Measurements from ENCODE around the gene TMEM30A.

TMEM30A gene

DNA sequence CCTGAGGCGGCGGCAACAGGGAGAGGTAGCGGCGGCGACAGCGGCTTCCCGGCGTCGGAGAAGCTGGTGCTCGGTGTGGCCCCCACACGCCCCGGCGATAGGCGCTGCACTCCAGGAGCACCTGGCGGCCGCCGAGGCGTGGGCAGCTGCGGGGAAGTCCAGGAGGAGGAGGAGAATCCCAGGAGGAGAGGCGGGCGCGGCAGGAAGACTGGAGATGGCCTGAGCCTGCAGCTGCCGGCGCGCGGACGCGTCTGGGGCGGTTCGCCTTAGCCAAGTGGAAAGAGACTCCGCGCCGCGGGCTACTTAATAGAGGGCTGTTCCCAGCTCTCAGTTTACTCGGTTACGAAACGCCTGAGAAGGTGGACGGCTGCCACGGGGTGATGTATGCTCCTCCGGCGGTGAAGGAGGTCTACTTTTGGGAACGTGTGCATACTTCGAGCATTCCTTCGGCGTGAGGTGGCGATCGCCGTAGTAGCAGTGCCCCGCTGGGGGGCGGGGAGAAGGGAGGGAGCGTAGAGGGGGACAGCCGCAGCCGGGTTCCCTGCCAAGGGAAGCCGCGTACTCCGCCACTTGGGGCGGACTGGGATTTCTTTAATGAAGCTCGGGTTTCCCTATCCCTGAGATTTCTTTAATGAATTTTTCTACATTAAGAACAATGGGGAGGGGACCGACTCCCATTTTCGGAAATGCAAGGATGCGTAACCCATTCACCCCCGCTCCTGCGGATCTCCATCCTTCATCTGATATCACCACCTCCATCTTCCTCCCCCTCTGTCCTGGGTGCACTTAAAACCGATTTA is 78.6 kb downstream of the TMEM30A start, which contains the start of gene COL12A1:
Gene COL12A1 (minus strand): TSS at position 278 of the 800 bp plus-strand sequence. CDS start 3,261 bp downstream, outside the sequence.
- Histone ChIP-seq H3K4me3 (peak within 1 kb of the TSS; percentile 28 to 56 (median 46)), H3K27ac (peak within 1 kb of the TSS in 20 of 21 experiments; percentile 39 to 86 (median 71))

DNA sequence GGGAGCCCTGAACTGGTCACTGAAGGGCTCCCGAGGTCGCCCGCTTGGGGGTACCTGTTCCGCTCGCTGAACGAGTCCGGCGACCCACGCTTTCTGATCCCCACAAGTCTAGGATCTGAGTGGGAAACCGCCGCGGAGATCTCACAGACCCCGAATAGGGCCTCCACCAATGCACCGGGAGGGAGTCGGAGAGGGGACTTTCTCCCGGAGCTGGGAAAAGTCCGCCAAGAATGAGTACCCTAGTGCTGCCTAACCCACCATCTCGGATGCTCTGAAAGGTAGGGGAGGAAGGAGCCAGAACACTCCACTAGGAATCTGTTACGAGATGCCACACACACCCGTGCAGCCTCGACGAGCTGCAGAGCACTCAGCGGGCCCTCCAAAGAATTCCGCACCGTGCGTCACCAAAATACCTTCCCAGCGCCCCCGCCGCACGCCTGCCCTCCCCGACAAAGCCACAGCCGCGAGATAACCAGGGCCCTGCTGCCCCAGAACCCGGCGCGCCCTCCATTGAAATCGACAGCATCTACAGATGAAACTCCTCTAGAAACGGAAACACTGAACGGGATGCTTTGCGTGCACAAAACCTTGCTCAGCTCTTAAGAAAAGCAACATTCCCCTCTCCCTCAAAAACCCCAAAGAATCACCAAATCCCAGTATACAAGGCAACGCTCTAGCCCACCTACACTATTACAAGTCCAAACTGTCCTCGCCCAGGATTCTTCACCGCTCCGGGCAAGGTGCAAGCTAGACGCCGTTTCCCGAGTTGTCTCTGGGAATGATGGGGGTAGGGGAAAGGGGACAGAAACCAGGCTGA is 79.4 kb downstream of the TMEM30A start:
- Histone ChIP-seq H3K4me3 (peak overlapping the region; percentile 28 to 56 (median 46)), H3K27ac (peak overlapping the region in 20 of 21 experiments; percentile 39 to 86 (median 71))

DNA sequence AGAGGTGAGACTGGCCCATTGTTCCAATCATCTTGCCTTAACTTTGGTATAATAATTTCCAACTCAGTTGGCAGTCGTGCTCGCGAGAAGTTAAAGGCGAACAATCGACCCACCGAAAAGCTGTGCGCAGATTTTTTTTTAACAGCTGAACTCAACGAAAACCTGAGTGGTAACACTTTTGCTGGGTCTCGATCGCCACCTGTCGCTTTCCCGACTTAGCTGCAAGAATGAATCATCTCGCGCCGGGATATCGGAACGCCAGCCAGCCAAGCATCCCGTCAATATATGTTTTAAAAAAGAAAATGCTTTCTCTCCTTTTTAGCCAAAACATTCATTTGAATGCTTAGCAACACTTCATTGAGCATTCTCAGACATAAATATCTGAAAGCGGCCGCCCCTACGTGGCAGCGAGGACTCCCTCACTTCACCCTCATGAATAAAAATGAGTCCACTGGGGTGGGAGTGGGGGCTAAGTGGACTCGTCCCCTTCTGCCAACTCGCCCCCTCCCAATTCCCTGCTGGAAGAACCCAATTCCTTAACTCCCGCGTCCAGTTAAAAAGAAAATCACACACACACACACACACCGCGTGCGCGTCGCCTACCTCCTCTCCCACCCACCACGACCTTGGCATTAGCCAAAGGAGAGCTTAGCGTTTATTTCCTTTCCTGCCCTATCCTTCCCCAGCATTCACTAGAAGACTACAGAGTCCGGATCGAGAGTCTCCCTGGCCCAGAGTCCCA is 80.2 kb downstream of the TMEM30A start:
- H3K27ac ChIP-seq = peak overlapping the region in 19 of 21 experiments; percentile 48 to 86 (median 71)

DNA sequence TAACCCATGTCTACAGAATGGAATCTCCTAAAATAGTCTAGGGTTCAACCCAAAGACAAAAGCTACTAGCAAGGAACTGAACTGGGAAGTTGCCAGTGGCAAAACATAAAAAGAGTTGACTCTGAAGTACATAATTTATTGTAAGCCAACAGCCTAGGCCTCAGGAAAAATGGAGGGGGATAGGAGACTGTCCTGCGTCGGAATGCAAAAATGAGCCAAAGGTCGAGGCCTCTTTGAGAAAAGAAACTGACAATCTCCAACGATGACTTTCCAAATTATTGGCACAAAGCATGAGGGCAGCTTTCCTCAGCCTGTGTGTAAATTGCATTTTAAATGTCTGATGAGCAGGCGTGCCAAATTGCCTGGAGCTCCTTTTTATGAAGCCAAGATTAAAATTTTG is 80.9 kb downstream of the TMEM30A start:
- Histone ChIP-seq H3K27ac (peak overlapping the region in 11 of 21 experiments; percentile 4 to 85 (median 48)), H3K4me3 (peak overlapping the region in 5 of 7 experiments; percentile 39 to 56 (median 46))

More for the DNA sequence above, 80.2 kb downstream of the TMEM30A start:
- H3K4me3 ChIP-seq = peak overlapping the region; percentile 28 to 56 (median 46)

Data from skin epidermis (tissue), 12 donors.